Heart left ventricle (tissue), 13 donors: Measurements from ENCODE around the gene PJVK.

Experiments
- CTCF ChIP-seq, 12 donors: fragments of 200-600 bp; sonication (generic) in 4 of 12; IDR thresholded peaks; one replicate each; pipeline versions ENCODE4 v1.5.0 to v1.8.0; 2018 to 2022; ENCODE audit warnings: antibody characterized with exemption in 12 of 12, mild to moderate bottlenecking in 5 of 12
- POLR2A ChIP-seq, 2 donors: fragments of 450-650 bp; IDR thresholded peaks; one replicate each; pipeline ENCODE4 v1.6.1; 2017; ENCODE audit warnings: antibody characterized with exemption in 2 of 2, mild to moderate bottlenecking in 2 of 2, moderate library complexity in 2 of 2
- donor health status: ischemic (EF 13 %, LVEDD 7.1; RV severe dilation, severe dysfunction).
- donor health status: DM: no; HTN: yes; CAD: no.
- donor health status: DM: no; HTN: no; CAD: no.
- donor health status: ischemic (EF 25% LVEDD 6.9; RV normal size, moderate dysfunction).
- donor health status: ischemic (EF 25% LVEDD 5.7; RV mildly dilated, moderate dysfunction).
- donor health status: ischemic (EF 35%, LVEDD 5.7; RV mildly dilated, moderate dysfunction).
- donor health status: nonischemic (EF 11% LVEDD 7.7; RV severe dilation, severe dysfunction).
- donor health status: DM: yes; HTN: yes; CAD: no.
- donor health status: PGD.
- donor health status: ischemic (EF 29% LVEDD 5.4; RV normal size, mild dysfunction).
- donor health status: nonischemic (EF 23%, LVEDD 6.1; RV moderate dilation, normal function).

GRCh38 chr2:178473373-178473772, 22.2 kb downstream of the PJVK start:
- TF ChIP-seq CTCF (IDR thresholded peaks at IDR 0.05) (no peak), POLR2A (IDR thresholded peaks at IDR 0.05) (no peak)
